Stimulated activated CD4-positive, alpha-beta T cell treated with anti-CD3 and anti-CD28 coated beads, TNF-alpha, amount 100 ng/mL, for 24 hours (primary cell): Measurements from ENCODE around the gene CHMP5.

Experiments used
- DNase-seq, 3 experiments: peaks; one replicate each; pipeline ENCODE4 v3.0.0-alpha.2; 2020; ENCODE audit warnings: low read depth in 3 of 3

Gene CHMP5

GRCh38 chr9:33264473-33265177 lies at the start of gene CHMP5, which contains the start of gene BAG1:
CHMP5 (plus strand) TSS chr9:33265049; CDS start chr9:33265079, 30 bp downstream.
BAG1 (minus strand) TSS chr9:33264708.
- peak; percentile 99 to 100 (median 100) for DNase-seq

DNA sequence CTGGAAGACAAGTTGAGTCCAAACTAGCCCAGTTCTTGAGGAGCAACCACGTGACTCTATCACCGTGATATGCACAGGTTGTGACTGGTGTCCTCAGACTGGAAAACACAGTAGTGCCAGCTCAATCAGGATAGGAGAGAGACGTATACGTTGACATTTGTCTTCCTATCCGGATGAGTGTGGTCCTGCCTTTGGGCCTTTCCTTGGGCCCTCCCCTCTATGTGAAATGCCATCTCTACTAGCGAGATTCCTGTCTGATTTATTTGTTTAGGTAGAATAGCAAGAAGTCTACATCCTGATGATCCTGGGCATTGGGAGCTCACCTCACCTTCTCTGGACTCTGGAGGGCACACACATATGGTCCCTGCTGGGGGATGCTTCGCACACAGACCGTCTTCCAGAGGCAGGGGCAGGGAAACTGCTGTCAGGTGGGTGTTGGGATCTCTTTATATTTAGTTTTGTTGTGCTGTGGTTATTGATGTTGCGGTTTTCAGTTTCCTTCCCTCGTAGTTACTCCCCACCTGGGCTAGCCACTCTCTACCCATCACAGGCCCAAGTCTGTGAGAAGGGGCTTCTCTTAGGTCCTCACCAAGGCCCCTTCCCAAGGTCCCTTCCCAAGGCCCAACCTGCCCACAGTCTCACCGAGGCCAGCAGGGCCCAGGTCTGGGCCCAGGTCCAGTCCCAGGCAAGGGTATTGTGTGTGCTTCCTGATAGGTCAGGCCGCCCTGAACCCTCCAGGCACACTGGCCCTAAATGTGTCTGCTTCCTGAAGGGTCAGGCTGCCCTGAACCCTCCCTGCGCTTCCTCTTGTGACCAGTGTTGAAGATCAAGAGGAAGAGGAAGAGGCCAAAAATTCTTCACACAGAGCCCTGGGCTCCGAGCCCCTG lies 43.9 kb upstream of the CHMP5 start:
- DNase-seq: no peak

DNA sequence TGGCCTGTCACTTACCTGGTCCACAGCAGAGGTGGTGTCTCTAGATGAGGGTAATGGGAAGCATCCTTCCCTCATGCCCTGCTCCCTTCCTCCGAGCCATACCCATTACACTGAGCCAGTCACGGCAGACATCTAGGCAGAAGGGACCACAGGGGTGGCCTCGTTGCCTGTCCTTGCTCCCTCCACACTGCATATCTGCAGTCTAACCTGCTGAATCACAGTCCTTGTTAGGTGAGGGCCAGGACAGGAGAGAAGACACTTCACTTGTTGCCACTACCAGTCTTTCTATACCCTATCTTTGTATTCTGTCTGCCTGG lies 43.3 kb upstream of the CHMP5 start:
- DNase-seq: no peak

DNA sequence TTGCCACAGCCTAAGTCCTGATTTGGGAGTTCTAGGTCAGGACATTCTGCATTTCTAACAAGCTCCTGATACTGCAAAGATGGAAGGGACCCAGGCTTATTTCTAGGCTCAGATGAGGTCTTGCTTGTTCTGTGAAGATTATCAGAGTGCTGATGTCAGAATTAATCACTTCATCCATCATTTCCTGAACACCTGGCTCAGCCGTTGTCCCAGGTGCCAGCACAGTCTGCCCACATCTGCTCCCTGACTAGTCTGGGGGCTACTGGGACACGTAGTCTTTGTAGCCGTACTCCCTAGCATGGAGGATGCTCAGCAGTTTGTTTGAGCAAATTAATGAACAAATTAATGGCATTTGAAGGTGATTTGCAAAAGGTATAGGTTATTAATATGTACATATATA lies 42.8 kb upstream of the CHMP5 start:
- DNase-seq: no peak

- no peak for DNase-seq
Observed at GRCh38 chr9:33223696-33224095, 41.2 kb upstream of the CHMP5 start.

- peak; percentile 48 to 66 (median 52) for DNase-seq
Observed at GRCh38 chr9:33225319-33226147, 39.3 kb upstream of the CHMP5 start.

DNA sequence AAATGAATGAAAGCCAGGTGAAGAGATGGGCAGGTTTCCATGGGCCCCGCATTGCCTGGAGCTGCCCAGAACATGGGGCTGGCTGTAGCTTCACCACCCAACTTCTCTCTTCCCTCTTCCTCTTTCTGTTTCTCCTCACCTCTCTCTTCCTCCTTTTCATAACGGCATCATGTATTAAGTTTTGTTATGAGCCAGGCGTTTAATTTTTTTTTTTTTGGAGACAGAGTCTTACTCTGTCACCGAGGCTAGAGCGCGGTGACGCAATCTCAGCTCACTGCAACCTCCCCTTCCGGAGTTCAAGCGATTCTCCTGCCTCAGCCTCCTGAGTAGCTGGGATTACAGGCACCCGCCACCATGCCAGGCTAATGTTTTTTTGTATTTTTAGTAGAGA lies 37.8 kb upstream of the CHMP5 start:
- no peak for DNase-seq

DNA sequence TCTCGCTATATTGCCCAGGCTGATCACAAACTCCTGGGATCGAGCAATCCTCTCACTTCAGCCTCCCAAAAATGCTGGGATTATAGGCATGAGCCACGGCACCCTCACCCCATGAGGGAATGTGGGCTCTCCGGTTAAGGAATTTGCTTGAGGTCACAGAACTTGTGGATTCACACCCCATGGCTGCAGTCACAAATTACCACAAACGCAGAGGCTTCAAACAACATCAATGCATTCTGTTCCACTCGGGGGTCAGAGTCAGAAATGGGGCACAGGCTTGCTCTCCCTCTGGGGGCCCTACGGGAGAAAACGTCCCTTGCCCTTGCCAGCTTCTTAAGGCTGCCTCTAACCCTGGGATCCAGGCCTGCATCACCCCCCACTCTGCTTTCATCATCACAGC lies 37.1 kb upstream of the CHMP5 start:
- no peak for DNase-seq

- DNase-seq: no peak
Observed at GRCh38 chr9:33228606-33229005, 36.2 kb upstream of the CHMP5 start.

DNA sequence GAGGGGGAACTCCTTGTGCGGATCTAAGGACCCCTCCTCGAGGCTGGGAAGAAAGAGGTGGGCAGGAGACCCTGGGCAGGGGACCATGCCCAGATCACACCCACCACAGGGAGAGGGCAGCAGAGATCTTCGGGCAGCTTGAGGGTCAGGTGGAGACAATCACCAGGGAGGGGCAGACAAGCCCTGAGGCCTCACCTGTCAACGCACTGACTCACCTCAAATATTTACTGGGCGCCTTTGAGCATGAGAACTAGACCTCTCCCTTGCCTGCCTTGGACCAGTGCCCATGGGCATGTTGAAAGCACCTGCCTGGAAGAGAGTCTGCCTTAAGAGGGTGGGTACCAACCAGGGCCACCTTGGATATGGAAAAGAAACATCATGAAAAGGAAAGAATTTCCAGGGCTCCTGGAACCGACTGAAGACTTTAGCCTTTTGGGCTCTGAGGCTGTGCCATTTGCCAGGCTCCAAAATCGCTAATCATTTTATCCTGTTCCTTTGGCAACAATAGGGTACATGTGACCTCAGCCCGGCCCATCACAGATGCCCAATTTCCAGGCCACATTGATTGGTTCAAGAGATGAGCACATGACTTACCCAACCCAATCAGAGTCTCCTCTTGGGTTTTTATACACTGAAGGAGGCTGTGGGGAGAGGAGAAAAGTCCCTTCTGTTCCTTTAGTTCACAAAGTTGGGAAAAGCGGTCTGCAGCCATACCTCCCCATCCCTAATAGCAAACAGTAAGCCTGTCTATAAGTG lies 35.3 kb upstream of the CHMP5 start:
- DNase-seq: no peak

DNA sequence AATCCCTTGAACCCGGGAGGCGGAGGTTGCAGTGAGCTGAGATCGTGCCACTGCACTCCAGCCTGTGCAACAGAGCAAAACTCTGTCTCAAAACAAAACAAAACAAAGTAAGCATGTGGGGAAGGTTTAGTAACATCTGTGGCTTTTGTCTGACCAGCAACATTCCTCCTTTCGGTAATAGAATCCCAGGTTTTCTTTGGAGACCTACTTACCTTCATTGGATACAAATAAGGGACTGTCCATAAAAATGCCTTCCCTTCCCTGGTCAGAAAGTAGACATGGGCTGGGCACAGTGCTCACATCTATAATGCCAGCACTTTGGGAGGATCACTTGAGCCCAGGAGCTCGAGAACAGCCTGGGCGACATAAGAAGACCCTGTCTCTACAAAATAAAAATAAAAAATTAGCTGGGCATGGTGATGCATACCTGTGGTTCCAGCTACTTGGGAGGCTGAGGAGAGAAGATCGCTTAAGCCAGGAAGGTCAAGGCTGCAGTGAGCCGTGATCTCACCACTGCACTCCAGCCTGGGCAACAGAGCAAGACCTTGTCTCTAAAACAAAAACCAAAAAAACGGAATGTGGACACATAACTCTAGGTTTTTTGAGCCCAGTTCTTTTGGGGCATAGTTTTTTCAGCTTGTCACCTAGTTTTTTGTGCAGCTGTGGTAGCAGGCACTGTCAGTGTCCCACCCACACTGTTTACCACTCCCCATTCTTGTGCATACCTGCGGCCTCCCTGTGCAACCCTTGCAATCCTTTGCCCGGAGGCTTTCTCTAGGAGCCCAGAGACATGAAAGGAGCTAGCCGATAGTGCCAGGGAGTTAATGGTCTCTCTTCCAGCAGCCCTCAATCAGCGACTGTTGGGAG lies 33.9 kb upstream of the CHMP5 start:
- no peak for DNase-seq

DNA sequence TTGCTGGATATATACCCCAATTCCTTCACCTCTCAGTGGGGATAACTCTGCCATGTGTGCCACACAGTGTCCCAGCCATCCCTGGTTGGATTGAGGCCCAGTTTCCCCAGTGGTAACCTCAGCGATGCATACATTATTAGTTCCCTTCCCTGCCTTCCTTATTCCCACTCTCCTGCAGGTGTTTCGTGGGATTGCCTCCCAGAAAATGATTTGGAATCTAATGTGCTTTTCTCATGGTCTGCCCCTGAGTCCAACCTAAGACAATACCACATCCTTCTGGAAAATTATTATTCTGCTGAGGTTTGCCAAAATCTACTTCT lies 33.3 kb upstream of the CHMP5 start:
- DNase-seq: no peak

DNA sequence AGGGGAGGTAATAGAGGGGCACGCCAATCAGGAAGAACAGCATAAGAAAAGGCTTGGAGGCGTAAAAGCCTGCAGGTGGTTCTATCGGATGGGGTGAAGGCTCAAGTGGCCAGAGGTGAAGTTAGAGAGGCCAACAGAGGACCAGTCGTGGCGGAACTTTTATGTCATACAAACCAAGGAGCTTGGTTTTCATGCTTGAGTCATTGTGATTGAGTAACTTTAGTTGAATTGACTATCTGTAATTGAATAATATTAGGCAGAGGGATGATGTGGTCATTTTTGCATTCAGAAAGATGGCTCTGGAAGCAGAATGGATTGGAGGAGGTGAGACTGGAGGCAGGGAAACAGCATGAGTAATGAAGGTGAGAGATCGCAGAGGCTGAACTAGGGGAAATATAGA lies 32.0 kb upstream of the CHMP5 start:
- no peak for DNase-seq

- DNase-seq: no peak
Observed at GRCh38 chr9:33233626-33234342, 31.1 kb upstream of the CHMP5 start.

DNA sequence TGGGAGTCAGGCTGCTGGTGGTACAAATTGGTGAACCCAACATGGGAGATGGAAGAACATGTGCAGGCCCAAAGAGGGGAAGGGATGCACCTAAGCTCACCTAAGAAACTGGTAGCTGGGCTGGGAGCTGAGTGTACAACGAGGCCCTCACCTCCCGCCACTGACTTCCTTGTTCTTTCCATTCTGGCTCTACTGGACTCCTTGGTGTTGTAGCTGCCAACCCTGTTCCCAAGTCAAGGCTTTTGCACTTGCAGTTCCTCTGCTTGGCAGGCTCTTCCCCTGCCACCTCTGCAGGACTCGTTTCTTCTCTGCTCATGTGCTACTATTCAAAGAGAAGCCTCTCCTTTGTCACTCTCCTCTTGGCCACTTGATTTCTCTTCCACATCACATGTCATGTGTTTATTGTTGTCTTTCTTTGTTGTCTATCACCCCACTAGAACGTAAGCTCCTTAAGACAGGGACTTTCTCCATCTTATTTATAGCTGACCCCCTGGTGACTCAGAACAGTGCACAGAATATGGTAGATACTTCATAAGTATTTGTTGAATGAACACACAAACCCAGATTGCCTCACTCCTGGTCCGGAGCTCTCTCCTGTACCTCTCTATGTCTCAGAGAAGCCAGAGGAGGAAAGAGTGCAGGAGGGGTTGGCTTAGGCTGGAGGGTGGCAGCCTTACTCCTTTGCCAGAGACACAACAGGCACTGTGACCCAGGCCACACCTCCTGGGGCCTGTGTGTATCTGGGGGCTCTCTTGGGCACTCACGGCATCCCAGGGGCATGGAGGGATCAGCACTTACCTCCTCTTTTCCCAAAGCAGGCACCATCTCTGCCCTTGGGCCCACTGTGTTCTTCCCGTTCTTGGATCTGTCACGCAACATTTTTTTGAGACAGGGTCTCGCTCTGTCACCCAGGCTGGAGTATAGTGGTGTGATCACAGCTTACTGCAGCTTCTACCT lies 30.1 kb upstream of the CHMP5 start:
- no peak for DNase-seq

DNA sequence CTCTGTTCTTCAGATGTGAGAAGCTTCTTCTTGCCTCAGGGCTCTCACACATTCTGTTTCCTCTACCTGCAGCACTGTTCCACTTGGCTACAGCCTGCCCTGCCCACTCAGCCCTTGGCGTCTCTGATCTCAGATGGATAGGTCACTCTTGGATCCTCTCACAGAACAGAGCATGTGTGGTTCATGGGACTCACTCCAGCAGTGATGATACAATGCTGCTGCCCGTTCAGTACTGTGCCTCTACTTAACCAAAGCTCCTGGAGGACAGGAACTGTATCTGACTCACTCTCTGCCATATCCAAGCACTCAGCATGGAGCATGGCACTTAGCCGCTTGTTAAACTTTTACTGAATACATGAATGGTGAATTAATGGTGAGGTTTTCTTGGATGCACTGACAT lies 28.3 kb upstream of the CHMP5 start:
- DNase-seq: no peak

DNA sequence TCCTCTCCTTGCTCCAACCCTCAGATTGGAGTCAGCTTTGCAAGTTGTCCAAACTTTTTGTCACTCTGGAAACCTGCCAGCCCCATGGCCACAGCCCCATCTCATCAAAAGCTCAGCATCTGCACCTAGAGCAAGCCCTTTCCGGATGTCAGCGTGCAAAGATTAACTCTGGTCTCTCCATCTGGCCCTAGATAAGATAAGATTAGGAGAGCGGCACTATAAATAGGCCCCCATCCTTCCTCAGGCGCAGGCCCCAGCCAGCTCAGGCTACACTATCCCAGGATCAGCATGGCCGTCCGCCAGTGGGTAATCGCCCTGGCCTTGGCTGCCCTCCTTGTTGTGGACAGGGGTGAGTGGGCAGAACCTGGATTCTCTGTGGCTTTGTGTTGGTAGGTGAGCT lies 24.9 kb upstream of the CHMP5 start, which contains the start of gene SPINK4:
TSS of gene SPINK4 (plus strand) at position 247 of the 400 bp plus-strand sequence. CDS start at position 289, 42 bp downstream.
- no peak for DNase-seq

DNA sequence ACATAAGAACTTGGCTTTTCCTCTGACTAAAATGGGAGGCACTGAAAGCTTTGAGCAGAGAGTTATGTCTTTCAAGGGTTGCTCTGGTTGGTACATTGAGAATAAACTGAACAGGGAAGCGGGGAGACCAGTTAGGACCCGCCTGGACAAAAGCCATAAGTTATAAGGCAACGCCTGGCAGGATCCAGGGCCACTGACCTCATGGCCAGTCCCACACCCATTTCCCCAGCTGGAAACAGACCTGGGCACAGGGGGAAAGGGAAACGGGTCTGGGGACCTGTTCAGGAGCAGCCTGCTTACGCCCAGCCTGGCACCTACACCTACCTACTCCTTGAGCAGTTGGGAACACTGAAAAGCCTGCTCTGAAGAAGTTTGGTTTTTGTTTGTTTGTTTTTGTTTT lies 23.6 kb upstream of the CHMP5 start:
- DNase-seq: no peak

GRCh38 chr9:33242609-33243134 lies 22.2 kb upstream of the CHMP5 start:
- no peak for DNase-seq
